ENCODE data around the gene LHB.
"Not testable (repeated sequence)": the region's sequence is repeated elsewhere in the genome, so short reads cannot be mapped to it uniquely, and the experiment has no call there.

DNA sequence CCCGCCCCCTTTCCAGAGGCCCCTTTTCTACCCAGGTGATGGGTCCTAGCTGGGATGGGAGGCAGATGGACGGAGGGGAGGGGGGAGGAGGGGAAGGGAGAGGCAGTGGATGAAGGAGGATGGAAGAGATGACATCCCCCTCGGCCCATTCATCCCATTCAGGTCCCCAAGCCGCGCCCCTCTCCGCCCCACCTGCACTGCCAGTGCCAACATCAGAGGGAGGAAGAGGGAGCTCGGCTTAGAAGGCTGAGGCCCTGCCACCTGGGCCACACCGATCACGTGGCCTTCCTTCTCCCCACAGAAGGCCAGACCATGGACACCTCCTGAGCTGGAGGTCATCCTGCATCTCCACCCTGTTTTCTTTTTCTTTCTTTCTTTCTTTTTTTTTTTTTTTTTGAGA, 11.8 kb upstream of the LHB start:
- TF ChIP-seq, protein P1, sequence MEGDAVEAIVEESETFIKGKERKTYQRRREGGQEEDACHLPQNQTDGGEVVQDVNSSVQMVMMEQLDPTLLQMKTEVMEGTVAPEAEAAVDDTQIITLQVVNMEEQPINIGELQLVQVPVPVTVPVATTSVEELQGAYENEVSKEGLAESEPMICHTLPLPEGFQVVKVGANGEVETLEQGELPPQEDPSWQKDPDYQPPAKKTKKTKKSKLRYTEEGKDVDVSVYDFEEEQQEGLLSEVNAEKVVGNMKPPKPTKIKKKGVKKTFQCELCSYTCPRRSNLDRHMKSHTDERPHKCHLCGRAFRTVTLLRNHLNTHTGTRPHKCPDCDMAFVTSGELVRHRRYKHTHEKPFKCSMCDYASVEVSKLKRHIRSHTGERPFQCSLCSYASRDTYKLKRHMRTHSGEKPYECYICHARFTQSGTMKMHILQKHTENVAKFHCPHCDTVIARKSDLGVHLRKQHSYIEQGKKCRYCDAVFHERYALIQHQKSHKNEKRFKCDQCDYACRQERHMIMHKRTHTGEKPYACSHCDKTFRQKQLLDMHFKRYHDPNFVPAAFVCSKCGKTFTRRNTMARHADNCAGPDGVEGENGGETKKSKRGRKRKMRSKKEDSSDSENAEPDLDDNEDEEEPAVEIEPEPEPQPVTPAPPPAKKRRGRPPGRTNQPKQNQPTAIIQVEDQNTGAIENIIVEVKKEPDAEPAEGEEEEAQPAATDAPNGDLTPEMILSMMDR (optimal IDR thresholded peaks at IDR 0.05 in 1 of 3, IDR thresholded peaks at IDR 0.05 in 1 of 3, conservative IDR thresholded peaks at IDR 0.05 in 1 of 3; ENCODE audit: extremely low read depth in 1 of 3, insufficient read depth in 2 of 3, low read length in 3 of 3) = not testable (repeated sequence)
- not testable (repeated sequence) for TF ChIP-seq EZH2 (IDR thresholded peaks at IDR 0.05; ENCODE audit: low read length)

Data from keratinocyte (primary cell).